GM12878 (cell line): ENCODE results near the gene TMEM255A. TPM values are rescaled to one million over a fixed set of nuclear protein-coding genes. Genes with fewer than 3 reads are reported as not detected.

Source experiments
- ATAC-seq: fragments of 200-7000 bp; cut with Tn5 transposase; 3 replicates; pipeline ENCODE4 v1.9.1; 2020; ENCODE audit warnings: mild to moderate bottlenecking, moderate library complexity
- BruUV-seq: library from RNA; stranded (reverse); fragments of 400-500 nt; replicated peaks from 2 replicates; lab custom pipeline; 2021; lab: Mats Ljungman, UMichigan
- CTCF ChIA-PET: fragments of 300-600 bp; sonication (Branson Sonifier 250); formaldehyde crosslinking; extraction: SDS; loops from one replicate; lab custom pipeline; 2021; ENCODE audit warnings: inconsistent platforms; lab: Yijun Ruan, JAX
- POLR2A ChIA-PET: fragments of 350-600 bp; formaldehyde crosslinking; extraction: SDS; loops from one replicate; lab custom pipeline; 2021; ENCODE audit warnings: inconsistent platforms; lab: Charles Lee
- RAD21 ChIA-PET: fragments of 300-600 bp; sonication (Branson Sonifier 250); formaldehyde crosslinking; loops from one replicate; lab custom pipeline; 2023; ENCODE audit warnings: antibody characterized with exemption; ENCODE audit not compliant: unreplicated experiment; lab: Charles Lee
- SMC1A ChIA-PET: fragments of 300-600 bp; sonication (Branson Sonifier 250); formaldehyde crosslinking; loops from one replicate; lab custom pipeline; 2023; ENCODE audit not compliant: unreplicated experiment, uncharacterized antibody; lab: Charles Lee
- DNase-seq: peaks from one replicate; pipeline ENCODE4 v3.0.0-alpha.2; 2011; ENCODE audit warnings: low read depth, low spot score
- FAIRE-seq: peaks from 3 replicates; lab custom pipeline; 2011; peaks lifted over from hg19 to GRCh38; lab: Jason Lieb, UNC
- H2AFZ ChIP-seq: 2 replicates; pipeline ENCODE4 v1.6.0; 2011; ENCODE audit warnings: low read depth, low read length, control low read depth; ENCODE audit not compliant: control insufficient read depth
- H3K27ac ChIP-seq: 2 replicates; pipeline ENCODE4 v1.5.1; 2011; ENCODE audit warnings: control low read depth; ENCODE audit not compliant: control insufficient read depth, insufficient read depth
- H3K27me3 ChIP-seq, 2 experiments: replicated peaks in 1 of 2; 2 replicates each; pipeline versions ENCODE4 v1.6.0 to v1.6.1; 2011; ENCODE audit warnings: low read length in 1 of 2; ENCODE audit not compliant: control insufficient read depth in 2 of 2, insufficient read depth in 2 of 2
- H3K36me3 ChIP-seq, 2 experiments: 2 replicates each; pipeline ENCODE4 v1.5.1; 2011; ENCODE audit warnings: low read length in 1 of 2; ENCODE audit not compliant: control insufficient read depth in 2 of 2, insufficient read depth in 2 of 2
- H3K4me1 ChIP-seq: 2 replicates; pipeline ENCODE4 v1.6.1; 2011; ENCODE audit warnings: mild to moderate bottlenecking, low read length, moderate library complexity, mixed read lengths; ENCODE audit not compliant: control insufficient read depth, insufficient read depth
- H3K4me2 ChIP-seq: 2 replicates; pipeline ENCODE4 v1.6.0; 2011; ENCODE audit warnings: control low read depth; ENCODE audit not compliant: control insufficient read depth, insufficient read depth
- H3K4me3 ChIP-seq: fragments of 200-600 bp; sonication (generic); 2 replicates; pipeline ENCODE4 v1.5.1; 2016
- H3K79me2 ChIP-seq: 2 replicates; pipeline ENCODE4 v1.6.0; 2011; ENCODE audit warnings: low read length; ENCODE audit not compliant: control insufficient read depth, insufficient read depth
- H3K9ac ChIP-seq: 2 replicates; pipeline ENCODE4 v1.8.0; 2011; ENCODE audit warnings: low read length, control low read depth, mixed read lengths; ENCODE audit not compliant: control insufficient read depth, insufficient read depth
- H3K9me3 ChIP-seq: replicated peaks from 3 replicates; pipeline ENCODE4 v1.5.1; 2011; ENCODE audit warnings: mild to moderate bottlenecking, low read length; ENCODE audit not compliant: control insufficient read depth, insufficient read depth
- H4K20me1 ChIP-seq: 2 replicates; pipeline ENCODE4 v1.6.0; 2011; ENCODE audit not compliant: control insufficient read depth, insufficient read depth
- CHD4 ChIP-seq: fragments of 200-600 bp; sonication (generic); IDR thresholded peaks from 2 replicates; pipeline ENCODE4 v1.6.1; 2016; ENCODE audit warnings: mild to moderate bottlenecking
- FOS ChIP-seq: IDR thresholded peaks from 3 replicates; pipeline ENCODE4 v1.6.1; 2011; ENCODE audit warnings: borderline replicate concordance; ENCODE audit not compliant: insufficient read length; ENCODE audit errors: extremely low read depth
- NFXL1 ChIP-seq: fragments of 450-650 bp; IDR thresholded peaks from 2 replicates; pipeline ENCODE4 v1.6.1; 2017; ENCODE audit warnings: antibody characterized with exemption, mild to moderate bottlenecking, borderline replicate concordance
- RAD21 ChIP-seq: IDR thresholded peaks from 2 replicates; pipeline ENCODE4 v1.6.1; 2011; ENCODE audit warnings: mild to moderate bottlenecking, low read depth, low read length, moderate library complexity; ENCODE audit not compliant: insufficient read depth
- SMARCA5 ChIP-seq: fragments of 450-650 bp; IDR thresholded peaks from 2 replicates; pipeline ENCODE4 v1.6.1; 2017; ENCODE audit warnings: mild to moderate bottlenecking
- SP1 ChIP-seq: IDR thresholded peaks from one replicate; pipeline ENCODE4 v1.6.1; 2011; ENCODE audit warnings: low read depth, low read length
- STAT3 ChIP-seq: IDR thresholded peaks from 2 replicates; pipeline ENCODE4 v1.6.1; 2011; ENCODE audit warnings: low read depth, low read length, improper control_type of control experiment
- USF2 ChIP-seq: IDR thresholded peaks from 2 replicates; pipeline ENCODE4 v1.6.1; 2011; ENCODE audit warnings: low read depth, low read length, improper control_type of control experiment, borderline replicate concordance
- ZBTB33 ChIP-seq: fragments of 450-650 bp; IDR thresholded peaks from 2 replicates; pipeline ENCODE4 v1.6.1; 2017; ENCODE audit warnings: mild to moderate bottlenecking
- ZBTB4 ChIP-seq: fragments of 450-650 bp; formaldehyde crosslinking; IDR thresholded peaks from 2 replicates; pipeline ENCODE4 v1.4.0; 2022; ENCODE audit warnings: mild to moderate bottlenecking, moderate library complexity
- ZNF592 ChIP-seq: fragments of 450-650 bp; IDR thresholded peaks from 2 replicates; pipeline ENCODE4 v1.6.1; 2017; ENCODE audit warnings: mild to moderate bottlenecking, moderate library complexity
- WGBS: methylation state at CpG from one replicate; pipeline ENCODE4 v1.1.6; 2016; ENCODE audit warnings: low lambda C conversion rate; ENCODE audit not compliant: insufficient replicate concordance, insufficient coverage; ENCODE audit errors: missing lambda C conversion rate; 5-methylcytosine and 5-hydroxymethylcytosine counted together
- in situ Hi-C: fragments of 300-500 bp; cut with MboI; formaldehyde crosslinking; loops from 9 replicates; pipeline ENCODE4 v1.14.3; 2018; ENCODE audit warnings: mixed read lengths
- intact Hi-C: fragments of 100-400 bp; cut with micrococcal nuclease; formaldehyde crosslinking; loops from one replicate; pipeline ENCODE4 v1.14.2; 2022; ENCODE audit not compliant: unreplicated experiment
- polyA plus RNA-seq, 11 experiments: library from polyadenylated mRNA; depleted of rRNA in 4 of 11; unstranded in 6 of 11; stranded (reverse) in 5 of 11; fragments of >200 nt; fragmentation: Nextera tagmentation in 4 of 11; fragmentation: Illumina TruSeq in 1 of 11; extraction: Ambion mirVana in 4 of 11; extraction: Trizol in 1 of 11; gene quantifications; 1 replicate in 1 of 11; 2 replicates in 10 of 11; pipeline versions ENCODE4 v1.2.1 to v1.2.3, GENCODE V29; 2011 to 2016; ENCODE audit warnings: inconsistent platforms in 2 of 11, missing spikeins in 2 of 11, low read depth in 1 of 11
- total RNA-seq, 4 experiments: library from RNA; depleted of rRNA in 3 of 4; stranded (reverse); fragments of >200 nt in 3 of 4; fragmentation: Illumina TruSeq in 1 of 4; extraction: Trizol in 1 of 4; gene quantifications; 2 replicates each; pipeline versions ENCODE4 v1.2.1 to v1.2.3, GENCODE V29; 2013 to 2021

The TMEM255A gene
- total and polyA plus RNA-seq, 10 of the 15 experiments (the other 5 are each of a cell fraction or from before 2014, with no cell fraction given): 0.90 to 5.4 (median 1.3) TPM

- peaks cover 23% of the 10 kb centered on the region for H3K79me2 ChIP-seq
- no TSS peak for BruUV-seq
- peak; percentile 60 for DNase-seq
- peak within 1 kb of the TSS; percentile 68 for H3K27ac ChIP-seq
- FAIRE-seq: peak; percentile 31
- ChIA-PET POLR2A (interaction anchor here (0.8 to 2.1 kb wide), 7 partner anchors 12 to 54 kb away, joined by 3 to 13 read pairs (median 4); no protein-coding TSS in a partner anchor), RAD21 (interaction anchor here (0.8 to 3.0 kb wide), 9 partner anchors 12 to 493 kb away, joined by 3 to 29 read pairs (median 3); partner anchors contain the start of gene CUL4B), CTCF (interaction anchor here (0.8 to 1.7 kb wide), 11 partner anchors 10 to 215 kb away, joined by 3 to 8 read pairs (median 3); no protein-coding TSS in a partner anchor), SMC1A (interaction anchor here (1.1 to 3.2 kb wide), 10 partner anchors 11 to 215 kb away, joined by 3 to 16 read pairs (median 6); no protein-coding TSS in a partner anchor)
- H3K4me2 ChIP-seq: peak within 1 kb of the TSS; percentile 35; the same call in 1 of the 2 replicates
- intact Hi-C loops: loop anchor here (1.0 to 2.0 kb wide), 2 partner anchors 50 to 58 kb away; no protein-coding TSS in a partner anchor
- H3K36me3 ChIP-seq: peaks cover 0 to 4% of the 10 kb centered on the region in 2 experiments; a peak in 1 of 4 replicates
- in situ Hi-C loops: loop anchor here (5.0 kb wide), 1 partner anchor 57 kb away; no protein-coding TSS in a partner anchor
- H2AFZ ChIP-seq: peak within 1 kb of the TSS; percentile 61
- no peaks in the 10 kb centered on the region for H3K4me1 ChIP-seq
- no peaks in the 10 kb centered on the region for H3K27me3 ChIP-seq
- H3K9ac ChIP-seq: peak within 1 kb of the TSS; percentile 79
- WGBS: 28% methylated on average over 61 of the region's 75 CpGs
- peak within 1 kb of the TSS; percentile 69 for H3K4me3 ChIP-seq
- no peaks in the 10 kb centered on the region for H3K9me3 ChIP-seq
- peak; percentile 99 for ATAC-seq
- no peaks in the 10 kb centered on the region for H4K20me1 ChIP-seq
- TF ChIP-seq ZBTB33 (no peak), SMARCA5 (peak; percentile 59; the same call in 1 of the 2 replicates), STAT3 (no peak), RAD21 (peak; percentile 19; the same call in 1 of the 2 replicates), FOS (no peak), CHD4 (no peak), ZBTB4 (CRISPR knock-in tag) (no peak), USF2 (no peak), ZNF592 (no peak), NFXL1 (no peak), SP1 (no peak)
Measured at GRCh38 chrX:120250522-120251271, 60.6 kb downstream of the TMEM255A start, which contains the start of gene ZBTB33. ZBTB33 (plus strand) TSS chrX:120250812; CDS start chrX:120253416, 2,604 bp downstream.
